GM18519 (cell line): ENCODE data around the gene DLGAP4.
"Not testable (repeated sequence)": the region's sequence is repeated elsewhere in the genome, so short reads cannot be mapped to it uniquely, and the experiment has no call there.

Experiments used
- ATAC-seq: cut with Tn5 transposase; IDR thresholded peaks from one replicate; pipeline ENCODE4 v1.9.1; 2021; ENCODE audit warnings: mild to moderate bottlenecking, moderate library complexity; ENCODE audit not compliant: unreplicated experiment, low FRiP score

The DLGAP4 gene

GRCh38 chr20:36519944-36520343 lies 213.8 kb downstream of the DLGAP4 start:
- no peak for ATAC-seq

DNA sequence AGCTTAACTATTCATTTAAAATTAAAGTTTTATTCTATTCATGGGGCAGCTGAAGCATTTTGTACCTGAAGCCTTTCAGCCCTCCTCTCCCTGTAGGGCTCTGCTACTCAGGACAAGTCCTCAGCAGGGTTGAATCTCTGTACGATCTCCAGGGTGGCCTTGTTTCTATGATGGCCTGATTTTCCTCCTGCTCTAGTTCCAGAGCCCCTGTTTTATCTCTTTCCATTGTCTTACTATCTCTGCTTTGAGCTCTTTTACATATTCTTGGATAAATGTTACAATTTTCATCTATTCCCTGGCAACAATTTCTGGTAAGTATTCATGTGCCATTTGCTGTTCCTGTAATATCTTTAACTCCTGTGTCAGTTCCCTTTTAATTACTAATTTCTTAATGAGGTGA lies 215.4 kb downstream of the DLGAP4 start:
- no peak for ATAC-seq

- not testable (repeated sequence) for ATAC-seq
Observed at GRCh38 chr20:36522412-36522811, 216.3 kb downstream of the DLGAP4 start.

- no peak for ATAC-seq
Observed at GRCh38 chr20:36523341-36523740, 217.2 kb downstream of the DLGAP4 start.

GRCh38 chr20:36525620-36526365 lies 219.7 kb downstream of the DLGAP4 start:
- no peak for ATAC-seq

GRCh38 chr20:36526521-36527011 lies 220.4 kb downstream of the DLGAP4 start:
- no peak for ATAC-seq

DNA sequence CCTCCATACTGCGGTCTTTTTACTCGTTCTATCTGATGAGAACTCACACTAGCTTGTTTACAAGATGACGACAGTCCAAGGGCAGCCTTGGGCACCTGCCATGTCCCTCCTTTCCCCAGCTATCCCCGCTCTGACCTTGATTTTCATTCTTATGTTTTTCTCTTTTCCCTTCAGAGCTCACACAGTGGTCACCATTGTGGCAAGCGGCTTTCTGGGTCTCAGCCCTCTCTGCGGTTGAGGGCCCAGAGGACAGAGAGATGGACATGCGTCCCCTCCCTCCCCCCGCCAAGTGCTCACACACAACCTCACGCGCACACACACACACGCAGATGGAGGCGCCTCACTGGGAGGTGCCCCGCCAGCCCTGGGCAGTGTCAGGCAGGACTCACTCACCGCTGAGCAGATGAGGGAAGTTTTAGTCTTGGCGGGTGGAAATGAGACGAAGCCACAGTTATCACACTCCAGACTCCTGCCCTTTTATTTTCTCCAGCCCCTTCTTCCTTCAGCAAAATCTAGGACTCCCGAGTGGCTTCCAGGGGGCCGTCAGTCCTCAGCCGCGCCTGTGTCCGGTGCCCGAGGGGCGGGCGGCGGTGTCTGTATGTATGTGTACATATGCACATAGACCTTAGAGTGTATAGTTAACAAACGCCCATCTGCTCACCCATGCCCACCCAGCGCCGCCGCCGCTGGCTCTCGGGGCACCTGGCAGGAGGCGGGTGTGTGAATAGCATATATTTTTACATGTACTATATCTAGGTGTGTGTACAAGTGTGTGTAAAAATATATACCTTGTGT lies 221.4 kb downstream of the DLGAP4 start:
- ATAC-seq, result no peak

- no peak for ATAC-seq
Observed at GRCh38 chr20:36528176-36528874, 222.2 kb downstream of the DLGAP4 start.

GRCh38 chr20:36528875-36529417 lies 222.8 kb downstream of the DLGAP4 start:
- no peak for ATAC-seq

DNA sequence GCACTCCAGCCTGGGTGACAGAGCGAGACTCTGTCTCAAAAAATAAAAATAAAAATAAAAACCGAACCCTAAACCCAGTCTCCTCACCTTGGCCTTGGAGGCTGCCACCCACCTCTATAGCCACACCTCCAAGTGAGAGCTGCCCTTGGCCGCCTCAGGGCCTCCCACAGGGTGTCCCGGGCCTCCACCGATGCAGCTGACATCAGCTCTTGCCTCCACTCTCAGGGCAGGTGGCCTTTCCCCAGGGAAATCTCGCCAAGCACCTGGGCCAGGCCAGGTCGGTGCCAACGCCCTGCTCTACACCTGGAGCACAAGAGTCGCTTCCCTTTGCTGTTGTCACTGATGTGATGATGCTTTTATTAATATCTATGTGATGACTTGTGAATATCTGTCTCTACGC lies 226.2 kb downstream of the DLGAP4 start:
- no peak for ATAC-seq

GRCh38 chr20:36532822-36533221 lies 226.7 kb downstream of the DLGAP4 start:
- ATAC-seq, result no peak

DNA sequence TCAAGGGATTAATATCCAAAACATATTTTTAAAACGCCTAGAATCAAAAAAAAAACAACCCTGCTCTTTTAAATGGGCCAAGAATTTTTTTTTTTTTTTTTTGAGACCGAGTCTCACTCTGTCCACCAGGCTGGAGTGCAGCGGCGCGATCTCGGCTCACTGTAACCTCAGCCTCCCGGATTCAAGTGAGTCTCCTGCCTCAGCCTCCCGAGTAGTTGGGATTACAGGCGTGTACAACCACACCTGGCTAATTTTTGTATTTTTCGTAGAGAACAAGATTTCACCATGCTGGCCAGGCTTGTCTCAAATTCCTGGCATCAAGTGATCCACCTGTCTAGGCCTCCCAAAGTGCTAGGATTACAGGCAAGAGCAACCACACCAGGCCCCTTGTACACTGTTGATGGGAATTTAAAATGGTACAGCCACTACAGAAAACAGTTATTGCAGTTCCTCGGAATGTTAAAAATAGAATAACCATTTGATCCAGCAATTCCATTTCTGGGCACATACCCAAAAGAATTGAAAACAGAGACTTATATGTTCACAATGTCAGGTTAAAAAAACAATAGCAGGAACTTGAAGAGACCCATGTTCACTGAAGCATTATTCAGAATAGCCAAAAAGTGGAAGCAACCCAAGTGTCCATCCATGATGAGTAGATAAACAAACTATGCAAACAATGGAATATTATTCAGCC lies 232.0 kb downstream of the DLGAP4 start:
- no peak for ATAC-seq

DNA sequence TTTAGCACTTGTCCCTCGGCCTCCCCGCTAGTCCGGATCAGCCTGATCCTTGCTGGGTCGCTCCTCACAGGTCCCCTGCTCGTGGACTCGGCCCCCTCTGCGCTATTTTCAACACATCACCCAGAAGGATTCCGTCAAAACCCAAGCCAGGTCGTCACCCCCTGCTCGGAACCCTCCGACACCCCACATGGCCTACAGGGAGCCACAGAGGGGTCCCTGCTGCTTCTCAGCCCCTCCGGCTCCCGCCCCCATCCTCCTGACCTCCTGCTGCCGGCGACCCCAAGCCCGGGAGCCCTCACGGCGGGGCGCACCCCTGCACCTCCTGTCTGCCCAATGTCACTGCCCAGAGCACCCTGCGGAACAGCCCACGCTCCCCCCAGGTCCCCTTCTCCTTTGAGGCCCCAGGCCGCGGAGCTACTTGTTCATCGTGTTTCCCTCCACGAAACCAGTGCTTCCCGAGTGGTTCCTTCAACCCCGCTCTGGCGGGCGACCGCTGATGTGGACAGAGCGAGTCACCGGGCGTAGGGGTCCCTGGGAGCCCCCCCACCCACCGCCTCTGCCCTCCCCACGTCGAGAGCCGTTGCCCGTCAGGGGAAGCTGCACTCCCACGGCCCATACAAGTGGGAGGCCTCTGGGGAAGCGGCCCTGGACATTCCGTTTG lies 234.5 kb downstream of the DLGAP4 start:
- ATAC-seq, result no peak

- ATAC-seq, result no peak
Observed at GRCh38 chr20:36541227-36541767, 235.2 kb downstream of the DLGAP4 start, which contains the start of gene MYL9. TSS of gene MYL9 (plus strand) at chr20:36541519. CDS start at chr20:36544885, 3,366 bp downstream.

- no peak for ATAC-seq
Observed at GRCh38 chr20:36541768-36542488, 235.8 kb downstream of the DLGAP4 start.

GRCh38 chr20:36542516-36543183 lies 236.5 kb downstream of the DLGAP4 start:
- no peak for ATAC-seq

DNA sequence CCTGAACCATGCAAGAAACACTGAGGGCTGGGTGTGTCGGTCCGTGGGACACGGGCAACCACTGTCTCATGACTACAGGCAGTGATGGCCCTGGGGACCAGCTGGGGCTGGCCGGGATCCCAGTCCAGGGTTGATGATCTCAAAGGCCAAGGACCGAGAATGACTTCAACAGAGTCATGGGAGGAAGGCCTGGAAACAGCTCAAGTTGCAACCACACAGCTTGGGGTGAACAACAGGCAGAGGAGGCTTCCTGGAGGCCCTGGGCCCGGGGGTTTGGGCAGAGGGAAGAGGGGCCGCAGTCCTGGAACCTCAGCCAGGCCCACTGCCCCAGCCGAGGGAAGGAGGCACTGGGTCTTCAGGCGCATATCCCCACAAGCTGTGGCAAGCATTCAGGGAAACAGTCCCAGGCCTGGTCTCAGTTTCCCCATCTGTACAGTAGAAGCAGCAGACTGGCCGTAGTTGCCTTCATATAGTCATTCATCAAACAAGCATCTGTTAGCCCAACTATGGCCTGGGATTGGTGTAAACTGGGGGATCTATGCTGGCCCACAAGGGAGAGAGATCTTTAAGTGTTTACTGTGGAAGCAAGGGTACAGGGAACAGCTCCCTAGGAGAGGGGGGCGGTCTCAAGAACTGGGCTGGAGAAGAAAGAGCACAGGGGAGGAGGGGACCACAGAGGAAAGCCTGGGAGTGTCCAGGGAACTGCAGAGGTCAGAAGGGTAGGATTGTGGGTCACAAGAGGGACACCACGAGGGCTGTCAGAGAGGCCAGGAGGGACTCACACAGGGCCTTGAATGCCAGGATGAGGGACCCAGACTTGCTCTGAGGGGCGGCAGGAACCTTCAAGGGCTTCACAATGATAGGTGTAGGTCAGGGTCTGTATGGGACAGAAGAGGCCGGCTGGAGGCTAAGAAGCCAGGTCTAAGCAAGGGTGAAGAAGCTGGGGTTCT lies 237.3 kb downstream of the DLGAP4 start:
- ATAC-seq, result no peak
